HEK293 (cell line): ENCODE measurements around the gene CXXC5.

Source experiments
- CTCF ChIA-PET: fragments of 350-600 bp; formaldehyde crosslinking; extraction: SDS; loops from one replicate; lab custom pipeline; 2021; ENCODE audit warnings: antibody characterized with exemption; lab: Yijun Ruan, JAX
- POLR2A ChIA-PET: fragments of 300-600 bp; formaldehyde crosslinking; extraction: SDS; loops from one replicate; lab custom pipeline; 2020; ENCODE audit warnings: antibody characterized with exemption, inconsistent platforms; lab: Yijun Ruan, JAX
- H3K27ac ChIP-seq: fragments of 200-500 bp; sonication (Bioruptor generic); 2 replicates; pipeline ENCODE4 v1.5.1; 2014; ENCODE audit warnings: low read depth, low read length, control low read depth, inconsistent platforms; ENCODE audit errors: extremely low read depth
- H3K36me3 ChIP-seq, 2 experiments: fragments of 200-500 bp in 1 of 2; sonication (Bioruptor generic) in 1 of 2; 1 replicate in 1 of 2; 2 replicates in 1 of 2; pipeline ENCODE4 v1.5.1; 2014 to 2017; ENCODE audit warnings: inconsistent platforms in 2 of 2, low read length in 2 of 2; ENCODE audit not compliant: control insufficient read depth in 2 of 2, insufficient read depth in 1 of 2
- H3K4me1 ChIP-seq: fragments of 200-500 bp; sonication (Bioruptor generic); 2 replicates; pipeline ENCODE4 v1.5.1; 2014; ENCODE audit warnings: mild to moderate bottlenecking, low read length, inconsistent platforms; ENCODE audit not compliant: control insufficient read depth, insufficient read depth
- H3K4me3 ChIP-seq: 2 replicates; pipeline ENCODE4 v1.5.1; 2011; ENCODE audit warnings: low read depth, mild to moderate bottlenecking, control low read depth, low read length, moderate library complexity
- H3K9me3 ChIP-seq: fragments of 200-500 bp; sonication (Bioruptor generic); 2 replicates; pipeline ENCODE4 v1.5.1; 2014; ENCODE audit warnings: low read depth, low read length, inconsistent platforms; ENCODE audit not compliant: control insufficient read depth, insufficient read depth
- CTCF ChIP-seq: fragments of 450-650 bp; formaldehyde crosslinking; IDR thresholded peaks from 2 replicates; pipeline ENCODE4 v1.5.1; 2016; ENCODE audit warnings: missing biosample characterization, missing genetic modification characterization
- GLIS2 ChIP-seq: fragments of 450-650 bp; formaldehyde crosslinking; IDR thresholded peaks from 2 replicates; pipeline ENCODE4 v1.5.1; 2016; ENCODE audit warnings: missing biosample characterization, missing genetic modification characterization
- HOXD13 ChIP-seq: sonication (generic); formaldehyde crosslinking; IDR thresholded peaks from 2 replicates; pipeline ENCODE4 v1.8.0; 2022; ENCODE audit warnings: missing genetic modification reagents, borderline replicate concordance
- KLF1 ChIP-seq: fragments of 450-650 bp; formaldehyde crosslinking; IDR thresholded peaks from 2 replicates; pipeline ENCODE4 v1.5.1; 2016; ENCODE audit warnings: missing biosample characterization, missing genetic modification characterization
- KLF17 ChIP-seq: fragments of 450-650 bp; formaldehyde crosslinking; IDR thresholded peaks from 2 replicates; pipeline ENCODE4 v1.5.1; 2016; ENCODE audit warnings: missing biosample characterization, missing genetic modification characterization
- OSR2 ChIP-seq: fragments of 450-650 bp; formaldehyde crosslinking; IDR thresholded peaks from 2 replicates; pipeline ENCODE4 v1.5.1; 2016; ENCODE audit warnings: missing biosample characterization, missing genetic modification characterization
- SCRT2 ChIP-seq: fragments of 450-650 bp; formaldehyde crosslinking; IDR thresholded peaks from 2 replicates; pipeline ENCODE4 v1.5.1; 2016; ENCODE audit warnings: missing biosample characterization, missing genetic modification characterization
- SP3 ChIP-seq: fragments of 450-650 bp; formaldehyde crosslinking; IDR thresholded peaks from 2 replicates; pipeline ENCODE4 v1.5.1; 2016; ENCODE audit warnings: missing biosample characterization, missing genetic modification characterization
- TCF7L2 ChIP-seq: IDR thresholded peaks from 2 replicates; pipeline ENCODE4 v1.6.1; 2011; ENCODE audit warnings: low read depth, mild to moderate bottlenecking, inconsistent platforms, low read length, moderate library complexity, borderline replicate concordance
- ZBTB1 ChIP-seq: fragments of 450-650 bp; formaldehyde crosslinking; IDR thresholded peaks from 2 replicates; pipeline ENCODE4 v1.5.1; 2016; ENCODE audit warnings: missing biosample characterization, missing genetic modification characterization
- ZFP37 ChIP-seq: fragments of 450-650 bp; formaldehyde crosslinking; IDR thresholded peaks from 2 replicates; pipeline ENCODE4 v1.5.1; 2016; ENCODE audit warnings: missing biosample characterization, missing genetic modification characterization
- ZIC2 ChIP-seq: fragments of 450-650 bp; formaldehyde crosslinking; IDR thresholded peaks from 2 replicates; pipeline ENCODE4 v1.5.1; 2016; ENCODE audit warnings: missing biosample characterization, missing genetic modification characterization
- ZNF10 ChIP-seq: fragments of 450-650 bp; formaldehyde crosslinking; IDR thresholded peaks from 2 replicates; pipeline ENCODE4 v1.5.1; 2017; ENCODE audit warnings: missing biosample characterization, missing genetic modification characterization
- ZNF112 ChIP-seq: fragments of 450-650 bp; formaldehyde crosslinking; IDR thresholded peaks from 2 replicates; pipeline ENCODE4 v1.5.0; 2017; ENCODE audit warnings: missing biosample characterization, missing genetic modification characterization
- ZNF155 ChIP-seq: fragments of 450-650 bp; formaldehyde crosslinking; IDR thresholded peaks from 2 replicates; pipeline ENCODE4 v1.5.1; 2016; ENCODE audit warnings: missing biosample characterization, missing genetic modification characterization
- ZNF292 ChIP-seq: fragments of 450-650 bp; formaldehyde crosslinking; IDR thresholded peaks from 2 replicates; pipeline ENCODE4 v1.5.1; 2016; ENCODE audit warnings: low read depth, missing biosample characterization, missing genetic modification characterization, borderline replicate concordance
- ZNF433 ChIP-seq: fragments of 450-650 bp; formaldehyde crosslinking; IDR thresholded peaks from 2 replicates; pipeline ENCODE4 v1.5.1; 2016; ENCODE audit warnings: missing biosample characterization, missing genetic modification characterization, low read depth
- ZNF549 ChIP-seq: fragments of 450-650 bp; IDR thresholded peaks from 2 replicates; pipeline ENCODE4 v1.5.1; 2018; ENCODE audit warnings: missing biosample characterization, missing genetic modification characterization, mild to moderate bottlenecking, inconsistent platforms, moderate library complexity
- ZNF621 ChIP-seq: fragments of 450-650 bp; formaldehyde crosslinking; IDR thresholded peaks from 2 replicates; pipeline ENCODE4 v1.5.1; 2017; ENCODE audit warnings: missing biosample characterization, missing genetic modification characterization
- ZNF670 ChIP-seq: fragments of 450-650 bp; formaldehyde crosslinking; IDR thresholded peaks from 2 replicates; pipeline ENCODE4 v1.5.1; 2016; ENCODE audit warnings: missing biosample characterization, missing genetic modification characterization, low read depth
- ZSCAN23 ChIP-seq: fragments of 450-650 bp; formaldehyde crosslinking; IDR thresholded peaks from 2 replicates; pipeline ENCODE4 v1.5.1; 2016; ENCODE audit warnings: missing biosample characterization, missing genetic modification characterization
- ZSCAN30 ChIP-seq: fragments of 450-650 bp; IDR thresholded peaks from 2 replicates; pipeline ENCODE4 v1.5.1; 2018; ENCODE audit warnings: missing biosample characterization, mild to moderate bottlenecking, missing genetic modification characterization, moderate library complexity
- TF ChIP-seq, protein P1 (sequence below): fragments of 450-650 bp; formaldehyde crosslinking; IDR thresholded peaks from 2 replicates; pipeline ENCODE4 v1.5.1; 2017; ENCODE audit warnings: missing biosample characterization, missing genetic modification characterization
- TF ChIP-seq, protein P2 (sequence below): fragments of 450-650 bp; formaldehyde crosslinking; IDR thresholded peaks from 2 replicates; pipeline ENCODE4 v1.5.1; 2016; ENCODE audit warnings: missing biosample characterization, missing genetic modification characterization

Gene CXXC5

GRCh38 chr5:139684350-139684880, 36.3 kb downstream of the CXXC5 start (continued):
- TF ChIP-seq ZSCAN30 (tag by site-specific recombination) (no peak), ZNF621 (tag by site-specific recombination) (no peak), ZFP37 (no peak)

DNA sequence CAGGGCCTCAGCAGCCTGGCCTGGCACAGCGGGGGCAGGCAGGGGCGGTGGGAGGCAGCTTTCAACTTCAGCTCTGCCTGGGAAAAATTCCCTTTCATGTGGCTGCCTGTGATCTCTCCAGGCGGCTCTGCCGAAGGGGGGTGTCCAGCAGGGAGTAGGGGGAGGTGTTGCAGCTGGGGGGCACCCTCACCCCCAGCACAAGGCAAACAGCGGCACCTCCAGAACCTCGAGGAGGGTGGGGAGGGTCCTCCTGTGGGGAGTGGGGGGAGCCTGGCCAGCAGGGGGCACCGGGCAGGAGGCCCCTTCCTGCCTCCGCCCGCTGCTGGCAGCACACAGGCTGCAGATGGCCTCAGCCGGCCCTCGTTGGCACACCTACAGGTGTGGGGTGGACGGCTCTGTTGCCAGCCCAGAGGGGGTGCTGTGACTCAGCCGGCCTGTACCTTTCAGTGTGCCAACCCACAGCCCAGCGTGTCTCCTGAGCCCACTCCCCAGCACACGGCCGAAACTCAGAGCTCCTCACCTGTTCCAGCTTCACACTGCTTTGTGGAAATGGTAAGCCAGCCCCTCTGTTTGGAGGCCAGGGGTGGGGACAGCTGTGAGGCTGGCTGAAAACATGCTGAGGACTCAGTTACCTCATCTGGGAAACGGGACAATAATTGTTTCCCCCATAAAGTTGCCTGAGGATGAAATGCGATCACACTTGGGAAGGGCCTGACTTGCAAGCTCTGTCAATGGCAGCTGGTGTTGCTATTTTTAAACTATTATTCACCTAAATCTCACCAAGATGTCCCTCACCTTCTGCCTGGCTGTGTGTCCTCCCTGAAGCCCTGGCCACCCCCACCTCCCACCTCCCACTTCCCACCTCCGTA, 37.0 kb downstream of the CXXC5 start:
- ChIA-PET CTCF (interaction anchor here (0.7 to 2.8 kb wide), 7 partner anchors 15 to 422 kb away, joined by 3 to 9 read pairs (median 4); no protein-coding TSS in a partner anchor), POLR2A (no interaction called here)
- Histone ChIP-seq H3K27ac (no peak overlapping the region), H3K4me3 (no peak overlapping the region), H3K4me1 (no peaks in the 10 kb centered on the region), H3K36me3 (peaks cover 0 to 24% of the 10 kb centered on the region in 2 experiments; a peak in 1 of 3 replicates), H3K9me3 (no peaks in the 10 kb centered on the region)
- TF ChIP-seq ZNF10 (tag by site-specific recombination): no peak
- no peak for TF ChIP-seq SP3 (tag by site-specific recombination)
- no peak for TF ChIP-seq ZNF670
- 0 out of 2 replicates have a peak, but pooled peaks have one; percentile 9 for TF ChIP-seq SCRT2 (tag by site-specific recombination)
- peak; percentile 98 for TF ChIP-seq ZIC2 (tag by site-specific recombination)
- no peak for TF ChIP-seq ZNF549 (tag by site-specific recombination)
- no peak for TF ChIP-seq ZBTB1 (tag by site-specific recombination)
- TF ChIP-seq ZNF433 (tag by site-specific recombination): no peak
- no peak for TF ChIP-seq ZNF155 (tag by site-specific recombination)
- TF ChIP-seq KLF17 (tag by site-specific recombination): no peak
- TF ChIP-seq ZSCAN23 (tag by site-specific recombination): no peak
- peak; percentile 41; the same call in 1 of the 2 replicates for TF ChIP-seq GLIS2 (tag by site-specific recombination)
- TF ChIP-seq TCF7L2: no peak
- TF ChIP-seq CTCF (tag by site-specific recombination): peak; percentile 61
- no peak for TF ChIP-seq HOXD13 (CRISPR knock-in tag)
- no peak for TF ChIP-seq KLF1 (tag by site-specific recombination)

DNA sequence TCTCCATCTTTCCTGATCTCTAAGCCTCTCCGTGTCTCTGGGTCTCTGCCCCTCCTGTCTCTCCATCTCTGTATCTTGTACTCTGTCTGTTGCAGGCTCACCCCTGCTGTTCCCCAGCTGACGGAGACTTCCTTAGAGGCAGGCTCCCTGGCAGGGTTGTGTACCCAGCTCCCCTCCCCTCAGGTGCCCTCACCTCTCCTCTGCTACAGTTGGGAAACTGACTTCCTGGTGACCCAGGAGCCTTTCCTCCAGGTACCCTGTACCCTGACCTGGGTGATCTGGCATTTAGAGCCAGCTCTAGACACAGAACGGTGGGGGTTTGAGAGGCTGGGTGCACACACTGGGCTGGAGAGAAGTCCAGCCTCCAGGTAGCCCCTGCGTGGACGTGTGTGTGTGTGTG, 37.7 kb downstream of the CXXC5 start:
- Histone ChIP-seq H3K4me3 (no peak overlapping the region), H3K4me1 (no peaks in the 10 kb centered on the region), H3K27ac (no peak overlapping the region), H3K9me3 (no peaks in the 10 kb centered on the region), H3K36me3 (peaks cover 0 to 21% of the 10 kb centered on the region in 2 experiments; a peak in 1 of 3 replicates)
- CTCF ChIA-PET: interaction anchor here (0.7 to 2.8 kb wide), 4 partner anchors 16 to 421 kb away, joined by 3 to 9 read pairs (median 6); no protein-coding TSS in a partner anchor
- TF ChIP-seq, protein P1, sequence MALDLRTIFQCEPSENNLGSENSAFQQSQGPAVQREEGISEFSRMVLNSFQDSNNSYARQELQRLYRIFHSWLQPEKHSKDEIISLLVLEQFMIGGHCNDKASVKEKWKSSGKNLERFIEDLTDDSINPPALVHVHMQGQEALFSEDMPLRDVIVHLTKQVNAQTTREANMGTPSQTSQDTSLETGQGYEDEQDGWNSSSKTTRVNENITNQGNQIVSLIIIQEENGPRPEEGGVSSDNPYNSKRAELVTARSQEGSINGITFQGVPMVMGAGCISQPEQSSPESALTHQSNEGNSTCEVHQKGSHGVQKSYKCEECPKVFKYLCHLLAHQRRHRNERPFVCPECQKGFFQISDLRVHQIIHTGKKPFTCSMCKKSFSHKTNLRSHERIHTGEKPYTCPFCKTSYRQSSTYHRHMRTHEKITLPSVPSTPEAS: peak; percentile 39; the same call in 1 of the 2 replicates
- TF ChIP-seq ZIC2 (tag by site-specific recombination) (0 out of 2 replicates have a peak, but pooled peaks have one; percentile 8), ZNF112 (tag by site-specific recombination) (no peak), OSR2 (tag by site-specific recombination) (no peak), ZNF292 (no peak)
- TF ChIP-seq, protein P2, sequence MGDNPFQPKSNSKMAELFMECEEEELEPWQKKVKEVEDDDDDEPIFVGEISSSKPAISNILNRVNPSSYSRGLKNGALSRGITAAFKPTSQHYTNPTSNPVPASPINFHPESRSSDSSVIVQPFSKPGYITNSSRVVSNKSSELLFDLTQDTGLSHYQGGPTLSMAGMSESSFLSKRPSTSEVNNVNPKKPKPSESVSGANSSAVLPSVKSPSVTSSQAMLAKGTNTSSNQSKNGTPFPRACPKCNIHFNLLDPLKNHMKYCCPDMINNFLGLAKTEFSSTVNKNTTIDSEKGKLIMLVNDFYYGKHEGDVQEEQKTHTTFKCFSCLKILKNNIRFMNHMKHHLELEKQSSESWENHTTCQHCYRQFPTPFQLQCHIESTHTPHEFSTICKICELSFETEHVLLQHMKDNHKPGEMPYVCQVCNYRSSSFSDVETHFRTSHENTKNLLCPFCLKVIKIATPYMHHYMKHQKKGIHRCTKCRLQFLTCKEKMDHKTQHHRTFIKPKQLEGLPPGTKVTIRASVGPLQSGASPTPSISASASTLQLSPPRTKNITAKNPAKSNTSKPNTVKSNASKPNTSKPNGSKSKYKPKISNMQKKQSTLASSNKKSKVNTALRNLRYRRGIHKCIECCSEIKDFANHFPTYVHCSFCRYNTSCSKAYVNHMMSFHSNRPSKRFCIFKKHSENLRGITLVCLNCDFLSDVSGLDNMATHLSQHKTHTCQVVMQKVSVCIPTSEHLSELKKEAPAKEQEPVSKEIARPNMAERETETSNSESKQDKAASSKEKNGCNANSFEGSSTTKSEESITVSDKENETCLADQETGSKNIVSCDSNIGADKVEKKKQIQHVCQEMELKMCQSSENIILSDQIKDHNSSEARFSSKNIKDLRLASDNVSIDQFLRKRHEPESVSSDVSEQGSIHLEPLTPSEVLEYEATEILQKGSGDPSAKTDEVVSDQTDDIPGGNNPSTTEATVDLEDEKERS (tag by site-specific recombination): no peak
- POLR2A ChIA-PET: no interaction called here
